Adrenal gland (tissue), 19 donors: ENCODE results near the gene GNPTG. TPM values are rescaled to one million over a fixed set of nuclear protein-coding genes. Genes with fewer than 3 reads are reported as not detected.
A peak's percentile ranks its signal among the peaks of the same experiment; 100 is the strongest.

Source experiments
- DNase-seq, 7 donors: peaks; one replicate each; pipeline ENCODE4 v3.0.0-alpha.2; 2019 to 2020
- H3K27ac ChIP-seq, 5 donors: fragments of 200-600 bp; sonication (generic) in 4 of 5; 1 replicate in 3 of 5; 2 replicates in 2 of 5; pipeline versions ENCODE4 v1.5.1 to v1.8.0; 2016 to 2020; ENCODE audit warnings: mild to moderate bottlenecking in 1 of 5
- H3K27me3 ChIP-seq: fragments of 200-600 bp; 2 replicates; pipeline ENCODE4 v1.8.0; 2021
- H3K36me3 ChIP-seq, 2 donors: fragments of 200-600 bp; replicated peaks in 1 of 2; 1 replicate in 1 of 2; 2 replicates in 1 of 2; pipeline versions ENCODE4 v1.5.1 to v1.8.0; 2018 to 2022
- H3K4me1 ChIP-seq, 2 donors: fragments of 200-600 bp; replicated peaks in 1 of 2; 1 replicate in 1 of 2; 2 replicates in 1 of 2; pipeline versions ENCODE4 v1.5.1 to v1.8.0; 2018 to 2021
- H3K4me3 ChIP-seq, 4 donors: fragments of 200-600 bp; sonication (generic) in 3 of 4; one replicate each; pipeline ENCODE4 v1.5.1; 2016 to 2018
- H3K9me3 ChIP-seq, 3 donors: fragments of 200-600 bp; sonication (generic) in 1 of 3; replicated peaks in 1 of 3; 1 replicate in 2 of 3; 2 replicates in 1 of 3; pipeline versions ENCODE4 v1.5.1 to v1.8.0; 2016 to 2021
- POLR2A ChIP-seq, 2 donors: fragments of 450-650 bp; IDR thresholded peaks; one replicate each; pipeline ENCODE4 v1.6.1; 2017; ENCODE audit warnings: antibody characterized with exemption in 2 of 2, mild to moderate bottlenecking in 2 of 2, moderate library complexity in 1 of 2
- WGBS, 4 donors: extraction: QIAGEN DNeasy Blood & Tissue Kit in 2 of 4; methylation state at CpG; one replicate each; pipeline versions ENCODE4 v1.1.5 to v1.1.7; 2013 to 2017; 5-methylcytosine and 5-hydroxymethylcytosine counted together
- intact Hi-C, 2 donors: fragments of 100-400 bp; cut with DNase I; formaldehyde crosslinking; loops; one replicate each; pipeline versions ENCODE4 v1.14.1 to v1.15.0; 2022 to 2023
- long read RNA-seq, 10 donors: library from polyadenylated mRNA in 3 of 10; unstranded in 2 of 10; stranded (forward) in 1 of 10; transcript quantifications; one replicate each; pipeline ENCODE4 v2.0.0 and lab custom pipeline, GENCODE V29; 2021 to 2026
- polyA plus RNA-seq, 3 donors: library from polyadenylated mRNA; stranded (reverse); fragments of 200-250 nt in 2 of 3; fragments of 350-450 nt in 1 of 3; fragmentation: Illumina TruSeq in 1 of 3; extraction: RNeasy Lipid Tissue Mini Kit (QIAGEN cat#74804) in 1 of 3; gene quantifications; one replicate each; pipeline ENCODE4 v1.2.3, GENCODE V29; 2013 to 2014
- total RNA-seq, 9 donors: library from RNA; depleted of rRNA in 4 of 9; stranded (reverse); fragments of >200 nt in 4 of 9; fragments of 120-200 nt in 1 of 9; fragmentation: NEBNext Ultra II Directional in 1 of 9; extraction: Animal tissue kit (Norgen Biotek cat#: 25700) in 1 of 9; gene quantifications; one replicate each; pipeline versions ENCODE4 v1.1.0 to v1.2.4, GENCODE V29; 2013 to 2023
- TF ChIP-seq, protein P1 (sequence below), 6 experiments: fragments of 450-650 bp in 4 of 6; fragments of 200-600 bp in 2 of 6; sonication (generic) in 1 of 6; IDR thresholded peaks; 1 replicate in 5 of 6; 2 replicates in 1 of 6; pipeline versions ENCODE4 v1.5.1 to v1.8.0; 2016 to 2021; ENCODE audit warnings: antibody characterized with exemption in 6 of 6, mild to moderate bottlenecking in 2 of 6, moderate library complexity in 1 of 6
- donor health status: healthy with polysubstance abuse.
- donor health status: Bipolar disorder and iron deficiency.
- donor health status: DM: yes; HTN: yes; CAD: no.
- donor health status: DM: no; HTN: no; CAD: no.
- donor health status: DM: no; HTN: no; CAD: no.
- donor health status: DM: yes; HTN: yes; CAD: no.

GNPTG gene
- total RNA-seq (100 to 1,000 TPM; 132 to 332 (median 281) TPM), polyA plus RNA-seq (100 to 1,000 TPM in 2 of 3 donors, 10 to 100 TPM in 1; 95.9 to 659 (median 362) TPM)
- long read RNA-seq, donor 1, transcript GNPTG-201 (11 exons, 1,983 nt), result major isoform, 87 of 156 reads
- long read RNA-seq, donor 1, partial matches to known transcripts, result 63 of 156 reads
- long read RNA-seq, donor 1, other reads (novel, unspliced or antisense), result 5 of 156 reads
- long read RNA-seq, donor 2, transcript GNPTG-201 (11 exons, 1,983 nt), result major isoform, 62 of 113 reads
- long read RNA-seq, donor 2, partial matches to known transcripts, result 49 of 113 reads
- long read RNA-seq, donor 2, other reads (novel, unspliced or antisense), result 0 of 113 reads
- long read RNA-seq, donor 3, transcript GNPTG-201 (11 exons, 1,983 nt), result major isoform, 78 of 194 reads
- long read RNA-seq, donor 3, partial matches to known transcripts, result 116 of 194 reads
- long read RNA-seq, donor 3, other reads (novel, unspliced or antisense), result 0 of 194 reads
- long read RNA-seq, donor 4, transcript GNPTG-201 (11 exons, 1,983 nt), result major isoform, 326 of 376 reads
- long read RNA-seq, donor 4, partial matches to known transcripts, result 18 of 376 reads
- long read RNA-seq, donor 4, other reads (novel, unspliced or antisense), result 30 of 376 reads
- long read RNA-seq, donor 5, transcript GNPTG-201 (11 exons, 1,983 nt), result major isoform, 632 of 714 reads
- long read RNA-seq, donor 5, partial matches to known transcripts, result 31 of 714 reads
- long read RNA-seq, donor 5, other reads (novel, unspliced or antisense), result 51 of 714 reads
- long read RNA-seq, donor 6, transcript GNPTG-201 (11 exons, 1,983 nt), result major isoform, 150 of 167 reads
- long read RNA-seq, donor 6, partial matches to known transcripts, result 12 of 167 reads
- long read RNA-seq, donor 6, other reads (novel, unspliced or antisense), result 5 of 167 reads
- long read RNA-seq, donor 7, transcript GNPTG-201 (11 exons, 1,983 nt), result major isoform, 38 of 62 reads
- long read RNA-seq, donor 7, partial matches to known transcripts, result 23 of 62 reads
- long read RNA-seq, donor 7, other reads (novel, unspliced or antisense), result 0 of 62 reads
- long read RNA-seq, donor 8, transcript GNPTG-201 (11 exons, 1,983 nt), result major isoform, 102 of 135 reads
- long read RNA-seq, donor 8, partial matches to known transcripts, result 25 of 135 reads
- long read RNA-seq, donor 8, other reads (novel, unspliced or antisense), result 5 of 135 reads
- long read RNA-seq, donor 9, transcript GNPTG-201 (11 exons, 1,983 nt), result major isoform, 78 of 92 reads
- long read RNA-seq, donor 9, partial matches to known transcripts, result 14 of 92 reads
- long read RNA-seq, donor 9, other reads (novel, unspliced or antisense), result 0 of 92 reads
- long read RNA-seq, donor 10, transcript GNPTG-201 (11 exons, 1,983 nt), result major isoform, 38 of 87 reads
- long read RNA-seq, donor 10, partial matches to known transcripts, result 49 of 87 reads
- long read RNA-seq, donor 10, other reads (novel, unspliced or antisense), result 0 of 87 reads

DNA sequence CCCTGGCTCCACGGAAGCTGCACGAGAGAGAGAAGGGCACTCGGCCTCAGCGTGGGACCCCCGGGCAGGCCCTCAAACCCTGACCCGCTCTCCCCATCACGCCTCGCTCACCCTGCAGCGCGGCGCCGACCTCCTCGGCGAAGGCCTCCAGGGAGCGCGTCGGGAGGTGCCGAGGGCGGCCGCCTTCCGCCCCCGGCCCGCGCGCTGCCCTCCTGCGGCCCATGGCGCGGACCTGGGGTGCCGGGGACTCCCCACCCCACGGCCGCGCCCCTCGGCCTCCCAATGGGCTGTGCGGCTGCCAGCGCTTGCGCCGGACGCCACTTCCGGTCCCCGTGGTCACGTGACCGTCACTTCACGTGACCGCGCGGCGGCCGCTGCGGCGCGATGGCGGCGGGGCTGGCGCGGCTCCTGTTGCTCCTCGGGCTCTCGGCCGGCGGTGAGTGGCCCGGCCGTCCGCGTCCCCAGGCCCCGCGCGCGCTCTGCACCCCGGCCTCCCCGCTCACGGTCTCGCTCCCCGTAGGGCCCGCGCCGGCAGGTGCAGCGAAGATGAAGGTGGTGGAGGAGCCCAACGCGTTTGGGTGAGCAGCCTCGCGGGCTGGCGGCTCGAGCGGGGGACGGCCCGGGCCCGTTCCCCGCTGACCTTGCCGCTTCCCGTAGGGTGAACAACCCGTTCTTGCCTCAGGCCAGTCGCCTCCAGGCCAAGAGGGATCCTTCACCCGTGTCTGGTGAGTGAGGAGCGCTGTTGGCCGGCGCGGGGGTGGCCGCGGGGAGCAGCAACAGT lies at the start of gene GNPTG, which contains the start of gene TSR3:
TSS of gene GNPTG (plus strand) at position 350 of the 781 bp plus-strand sequence. CDS start at position 385, 35 bp downstream.
TSS of gene TSR3 (minus strand) at position 297 of the 781 bp plus-strand sequence. CDS start at position 223, 74 bp downstream.
- Histone ChIP-seq H3K27me3 (no peaks in the 10 kb centered on the region), H3K4me3 (peak within 1 kb of the TSS; percentile 42 to 90 (median 66)), H3K4me1 (peaks cover 30 to 48% of the 10 kb centered on the region in 2 donors), H3K9me3 (no peaks in the 10 kb centered on the region), H3K27ac (peak within 1 kb of the TSS in 4 of 5 donors; percentile 1 to 85 (median 68)), H3K36me3 (peaks cover 0 to 32% of the 10 kb centered on the region in 2 donors)
- intact Hi-C loops, result loop anchor here in 1 of 2 donors (5.0 kb wide), 1 partner anchor 39 kb away; no protein-coding TSS in a partner anchor
- peak; percentile 80 to 89 (median 85) for DNase-seq
- TF ChIP-seq, protein P1, sequence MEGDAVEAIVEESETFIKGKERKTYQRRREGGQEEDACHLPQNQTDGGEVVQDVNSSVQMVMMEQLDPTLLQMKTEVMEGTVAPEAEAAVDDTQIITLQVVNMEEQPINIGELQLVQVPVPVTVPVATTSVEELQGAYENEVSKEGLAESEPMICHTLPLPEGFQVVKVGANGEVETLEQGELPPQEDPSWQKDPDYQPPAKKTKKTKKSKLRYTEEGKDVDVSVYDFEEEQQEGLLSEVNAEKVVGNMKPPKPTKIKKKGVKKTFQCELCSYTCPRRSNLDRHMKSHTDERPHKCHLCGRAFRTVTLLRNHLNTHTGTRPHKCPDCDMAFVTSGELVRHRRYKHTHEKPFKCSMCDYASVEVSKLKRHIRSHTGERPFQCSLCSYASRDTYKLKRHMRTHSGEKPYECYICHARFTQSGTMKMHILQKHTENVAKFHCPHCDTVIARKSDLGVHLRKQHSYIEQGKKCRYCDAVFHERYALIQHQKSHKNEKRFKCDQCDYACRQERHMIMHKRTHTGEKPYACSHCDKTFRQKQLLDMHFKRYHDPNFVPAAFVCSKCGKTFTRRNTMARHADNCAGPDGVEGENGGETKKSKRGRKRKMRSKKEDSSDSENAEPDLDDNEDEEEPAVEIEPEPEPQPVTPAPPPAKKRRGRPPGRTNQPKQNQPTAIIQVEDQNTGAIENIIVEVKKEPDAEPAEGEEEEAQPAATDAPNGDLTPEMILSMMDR (IDR thresholded peaks at IDR 0.05), result no peak
- peak; percentile 73 to 83 for TF ChIP-seq POLR2A (IDR thresholded peaks at IDR 0.05)
- 0 to 2% (median 0%) methylated on average over 11 to 98 of the region's 98 CpGs for WGBS, 4 donors

GRCh38 chr16:1305823-1306222 lies 45.9 kb upstream of the GNPTG start:
- 62 to 91% (median 73%) methylated on average over 8 to 12 of the region's 12 CpGs for WGBS, 4 donors
- Histone ChIP-seq H3K4me3 (no peak overlapping the region), H3K4me1 (peaks cover 6 to 8% of the 10 kb centered on the region in 2 donors), H3K9me3 (no peaks in the 10 kb centered on the region), H3K27ac (no peak overlapping the region), H3K27me3 (no peaks in the 10 kb centered on the region), H3K36me3 (no peaks in the 10 kb centered on the region)
- intact Hi-C loops, result no loop called here
- TF ChIP-seq, protein P1 (IDR thresholded peaks at IDR 0.05), result no peak
- no peak for TF ChIP-seq POLR2A (IDR thresholded peaks at IDR 0.05)
- DNase-seq, result no peak

GRCh38 chr16:1306334-1306733 lies 45.4 kb upstream of the GNPTG start:
- intact Hi-C loops, result no loop called here
- no peak overlapping the region for H3K27ac ChIP-seq
- DNase-seq, result no peak
- no peaks in the 10 kb centered on the region for H3K36me3 ChIP-seq
- H3K4me3 ChIP-seq, result no peak overlapping the region
- no peak for TF ChIP-seq POLR2A (IDR thresholded peaks at IDR 0.05)
- TF ChIP-seq, protein P1 (IDR thresholded peaks at IDR 0.05), result no peak
- H3K27me3 ChIP-seq, result no peaks in the 10 kb centered on the region
- no peaks in the 10 kb centered on the region for H3K9me3 ChIP-seq
- peaks cover 10 to 11% of the 10 kb centered on the region in 2 donors for H3K4me1 ChIP-seq
- 49 to 70% (median 69%) methylated on average over 3 to 4 of the region's 4 CpGs for WGBS, 4 donors
